Measurements from ENCODE around the gene SLC35E4. TPM values are rescaled to one million over a fixed set of nuclear protein-coding genes. Genes with fewer than 3 reads are reported as not detected.
"Not testable (repeated sequence)": the region's sequence is repeated elsewhere in the genome, so short reads cannot be mapped to it uniquely, and the experiment has no call there.

Gene SLC35E4
- 0.97 and 1.2 TPM in 2 replicates for total RNA-seq (2014; rRNA removed; shearing (Covaris generic); ENCODE audit: low replicate concordance)

- Histone ChIP-seq H3K27ac (ENCODE audit: low read length) (no peak within 1 kb of the TSS), H3K36me3 (ENCODE audit: insufficient read depth, low read length) (no peaks in the 10 kb centered on the region), H3K9me3 (ENCODE audit: low read length) (no peaks in the 10 kb centered on the region), H3K4me2 (ENCODE audit: low read depth, low read length, poor library complexity, severe bottlenecking) (peak within 1 kb of the TSS; percentile 99), H2AFZ (ENCODE audit: low read length) (peak within 1 kb of the TSS; percentile 99), H4K20me1 (ENCODE audit: insufficient read depth, low read depth, low read length) (no peaks in the 10 kb centered on the region; the same call in 1 of the 2 replicates), H3K4me3 (ENCODE audit: low read length) (peak within 1 kb of the TSS; percentile 90), H3K27me3 (ENCODE audit: low read length) (no peaks in the 10 kb centered on the region), H3K4me1 (ENCODE audit: low read length) (peaks cover 23% of the 10 kb centered on the region), H3K9me2 (replicated peaks; ENCODE audit: insufficient read depth, low read length) (no peaks in the 10 kb centered on the region), H3K79me2 (ENCODE audit: low read length) (no peaks in the 10 kb centered on the region), H3K9ac (ENCODE audit: low read length) (peak within 1 kb of the TSS; percentile 81)
- DNase-seq, result peak; percentile 96
These were observed at the start of gene SLC35E4 for GRCh38 chr22:30635273-30636225. Gene SLC35E4 (plus strand): TSS chr22:30635781. CDS start chr22:30636451, 670 bp downstream.

GRCh38 chr22:30586414-30586813 is 49.2 kb upstream of the SLC35E4 start:
- Histone ChIP-seq H3K9ac (ENCODE audit: low read length) (no peak overlapping the region), H3K79me2 (ENCODE audit: low read length) (peaks cover 31% of the 10 kb centered on the region), H3K4me3 (ENCODE audit: low read length) (no peak overlapping the region), H3K9me3 (ENCODE audit: low read length) (no peaks in the 10 kb centered on the region), H3K4me1 (ENCODE audit: low read length) (peaks cover 12% of the 10 kb centered on the region), H2AFZ (ENCODE audit: low read length) (no peak overlapping the region), H3K27me3 (ENCODE audit: low read length) (no peaks in the 10 kb centered on the region), H3K4me2 (ENCODE audit: low read depth, low read length, poor library complexity, severe bottlenecking) (no peak overlapping the region), H4K20me1 (ENCODE audit: insufficient read depth, low read depth, low read length) (peaks cover 24% of the 10 kb centered on the region), H3K36me3 (ENCODE audit: insufficient read depth, low read length) (peaks cover 43% of the 10 kb centered on the region), H3K9me2 (replicated peaks; ENCODE audit: insufficient read depth, low read length) (no peaks in the 10 kb centered on the region), H3K27ac (ENCODE audit: low read length) (no peak overlapping the region)
- no peak for DNase-seq

GRCh38 chr22:30591191-30591587 is 44.4 kb upstream of the SLC35E4 start:
- Histone ChIP-seq H3K27me3 (ENCODE audit: low read length) (no peaks in the 10 kb centered on the region), H3K9me3 (ENCODE audit: low read length) (no peaks in the 10 kb centered on the region), H3K9me2 (replicated peaks; ENCODE audit: insufficient read depth, low read length) (no peaks in the 10 kb centered on the region), H3K36me3 (ENCODE audit: insufficient read depth, low read length) (peaks cover 31% of the 10 kb centered on the region), H3K27ac (ENCODE audit: low read length) (no peak overlapping the region; the same call in 1 of the 2 replicates), H4K20me1 (ENCODE audit: insufficient read depth, low read depth, low read length) (peaks cover 16% of the 10 kb centered on the region), H3K4me3 (ENCODE audit: low read length) (peak overlapping the region; percentile 75), H2AFZ (ENCODE audit: low read length) (no peak overlapping the region), H3K4me2 (ENCODE audit: low read depth, low read length, poor library complexity, severe bottlenecking) (peak overlapping the region; percentile 77), H3K9ac (ENCODE audit: low read length) (peak overlapping the region; percentile 80), H3K79me2 (ENCODE audit: low read length) (peaks cover 33% of the 10 kb centered on the region), H3K4me1 (ENCODE audit: low read length) (peaks cover 16% of the 10 kb centered on the region)
- DNase-seq, result peak; percentile 52

- H3K27me3 ChIP-seq (ENCODE audit: low read length), result no peaks in the 10 kb centered on the region
- H4K20me1 ChIP-seq (ENCODE audit: insufficient read depth, low read depth, low read length), result peaks cover 13% of the 10 kb centered on the region
- peak within 1 kb of the TSS; percentile 67; the same call in 1 of the 2 replicates for H3K27ac ChIP-seq (ENCODE audit: low read length)
- peaks cover 16% of the 10 kb centered on the region for H3K4me1 ChIP-seq (ENCODE audit: low read length)
- peak within 1 kb of the TSS; percentile 77 for H3K4me2 ChIP-seq (ENCODE audit: low read depth, low read length, poor library complexity, severe bottlenecking)
- DNase-seq, result peak; percentile 99
- H2AFZ ChIP-seq (ENCODE audit: low read length), result no peak within 1 kb of the TSS
- no peaks in the 10 kb centered on the region for H3K9me3 ChIP-seq (ENCODE audit: low read length)
- H3K9me2 ChIP-seq (replicated peaks; ENCODE audit: insufficient read depth, low read length), result no peaks in the 10 kb centered on the region
- H3K9ac ChIP-seq (ENCODE audit: low read length), result peak within 1 kb of the TSS; percentile 80
- H3K79me2 ChIP-seq (ENCODE audit: low read length), result peaks cover 33% of the 10 kb centered on the region
- H3K4me3 ChIP-seq (ENCODE audit: low read length), result peak within 1 kb of the TSS; percentile 75
- H3K36me3 ChIP-seq (ENCODE audit: insufficient read depth, low read length), result peaks cover 28% of the 10 kb centered on the region
These were observed 43.8 kb upstream of the SLC35E4 start, which contains the start of gene PES1 for GRCh38 chr22:30591588-30592359. Gene PES1 (minus strand): TSS chr22:30591910. CDS start chr22:30591833, 77 bp downstream.

GRCh38 chr22:30592360-30592713 is 43.2 kb upstream of the SLC35E4 start:
- H3K27ac ChIP-seq (ENCODE audit: low read length); H3K27me3 ChIP-seq (ENCODE audit: low read length); H2AFZ ChIP-seq (ENCODE audit: low read length); DNase-seq; H3K9me3 ChIP-seq (ENCODE audit: low read length); H3K9me2 ChIP-seq (replicated peaks; ENCODE audit: insufficient read depth, low read length): not testable (repeated sequence)
- peaks cover 16% of the 10 kb centered on the region for H3K4me1 ChIP-seq (ENCODE audit: low read length)
- peaks cover 33% of the 10 kb centered on the region for H3K79me2 ChIP-seq (ENCODE audit: low read length)
- H4K20me1 ChIP-seq (ENCODE audit: insufficient read depth, low read depth, low read length), result peaks cover 13% of the 10 kb centered on the region
- H3K36me3 ChIP-seq (ENCODE audit: insufficient read depth, low read length), result peaks cover 22% of the 10 kb centered on the region
- 0 out of 2 replicates have a peak overlapping the region, but pooled peaks have one; percentile 34 for H3K9ac ChIP-seq (ENCODE audit: low read length)
- peak overlapping the region; percentile 52; the same call in 1 of the 2 replicates for H3K4me3 ChIP-seq (ENCODE audit: low read length)
- peak overlapping the region; percentile 77 for H3K4me2 ChIP-seq (ENCODE audit: low read depth, low read length, poor library complexity, severe bottlenecking)

- Histone ChIP-seq H3K4me1 (ENCODE audit: low read length) (peaks cover 4% of the 10 kb centered on the region), H3K4me2 (ENCODE audit: low read depth, low read length, poor library complexity, severe bottlenecking) (no peak overlapping the region), H4K20me1 (ENCODE audit: insufficient read depth, low read depth, low read length) (no peaks in the 10 kb centered on the region), H3K9me3 (ENCODE audit: low read length) (no peaks in the 10 kb centered on the region), H3K79me2 (ENCODE audit: low read length) (peaks cover 5% of the 10 kb centered on the region), H3K4me3 (ENCODE audit: low read length) (no peak overlapping the region), H3K27ac (ENCODE audit: low read length) (no peak overlapping the region), H2AFZ (ENCODE audit: low read length) (no peak overlapping the region), H3K36me3 (ENCODE audit: insufficient read depth, low read length) (no peaks in the 10 kb centered on the region), H3K27me3 (ENCODE audit: low read length) (no peaks in the 10 kb centered on the region), H3K9ac (ENCODE audit: low read length) (no peak overlapping the region), H3K9me2 (replicated peaks; ENCODE audit: insufficient read depth, low read length) (no peaks in the 10 kb centered on the region)
- no peak for DNase-seq
These were observed 39.4 kb upstream of the SLC35E4 start for GRCh38 chr22:30596199-30596598.

- no peaks in the 10 kb centered on the region for H3K36me3 ChIP-seq (ENCODE audit: insufficient read depth, low read length)
- H2AFZ ChIP-seq (ENCODE audit: low read length), result no peak overlapping the region
- H4K20me1 ChIP-seq (ENCODE audit: insufficient read depth, low read depth, low read length), result no peaks in the 10 kb centered on the region
- H3K4me1 ChIP-seq (ENCODE audit: low read length), result peaks cover 4% of the 10 kb centered on the region
- no peak overlapping the region for H3K9ac ChIP-seq (ENCODE audit: low read length)
- H3K4me2 ChIP-seq (ENCODE audit: low read depth, low read length, poor library complexity, severe bottlenecking), result no peak overlapping the region
- H3K27ac ChIP-seq (ENCODE audit: low read length), result no peak overlapping the region
- no peaks in the 10 kb centered on the region for H3K79me2 ChIP-seq (ENCODE audit: low read length)
- no peak overlapping the region for H3K4me3 ChIP-seq (ENCODE audit: low read length)
- H3K9me2 ChIP-seq (replicated peaks; ENCODE audit: insufficient read depth, low read length), result no peaks in the 10 kb centered on the region
- no peaks in the 10 kb centered on the region for H3K9me3 ChIP-seq (ENCODE audit: low read length)
- H3K27me3 ChIP-seq (ENCODE audit: low read length), result no peaks in the 10 kb centered on the region
- DNase-seq, result no peak
These were observed 38.7 kb upstream of the SLC35E4 start for GRCh38 chr22:30596886-30597285.

- no peak overlapping the region for H2AFZ ChIP-seq (ENCODE audit: low read length)
- no peaks in the 10 kb centered on the region for H3K27me3 ChIP-seq (ENCODE audit: low read length)
These were observed 36.6 kb upstream of the SLC35E4 start for GRCh38 chr22:30598986-30599385.

More at GRCh38 chr22:30598986-30599385, 36.6 kb upstream of the SLC35E4 start:
- Histone ChIP-seq H3K4me1 (ENCODE audit: low read length) (no peaks in the 10 kb centered on the region), H3K9me3 (ENCODE audit: low read length) (no peaks in the 10 kb centered on the region), H4K20me1 (ENCODE audit: insufficient read depth, low read depth, low read length) (no peaks in the 10 kb centered on the region), H3K4me3 (ENCODE audit: low read length) (no peak overlapping the region), H3K9ac (ENCODE audit: low read length) (no peak overlapping the region), H3K9me2 (replicated peaks; ENCODE audit: insufficient read depth, low read length) (no peaks in the 10 kb centered on the region), H3K36me3 (ENCODE audit: insufficient read depth, low read length) (no peaks in the 10 kb centered on the region), H3K79me2 (ENCODE audit: low read length) (no peaks in the 10 kb centered on the region), H3K4me2 (ENCODE audit: low read depth, low read length, poor library complexity, severe bottlenecking) (no peak overlapping the region), H3K27ac (ENCODE audit: low read length) (no peak overlapping the region)
- no peak for DNase-seq
